Endothelial cell (in vitro differentiated cells): ENCODE data around the gene CD58. TPM values are rescaled to one million over a fixed set of nuclear protein-coding genes. Genes with fewer than 3 reads are reported as not detected.

Source experiments
- DNase-seq: peaks from one replicate; pipeline ENCODE4 v3.0.0; 2021; ENCODE audit warnings: low spot score
- H3K27ac Mint-ChIP-seq: one replicate; pipeline ENCODE4 v1.8.0; 2021; ENCODE audit warnings: mixed read lengths, inconsistent platforms; ENCODE audit not compliant: unreplicated experiment
- H3K27me3 Mint-ChIP-seq: one replicate; pipeline ENCODE4 v1.8.0; 2021; ENCODE audit warnings: mild to moderate bottlenecking, moderate library complexity, mixed read lengths, inconsistent platforms; ENCODE audit not compliant: unreplicated experiment
- H3K36me3 Mint-ChIP-seq: one replicate; pipeline ENCODE4 v1.8.0; 2021; ENCODE audit warnings: mild to moderate bottlenecking, low read depth, mixed read lengths, inconsistent platforms; ENCODE audit not compliant: unreplicated experiment
- H3K4me1 Mint-ChIP-seq: one replicate; pipeline ENCODE4 v1.8.0; 2021; ENCODE audit warnings: mild to moderate bottlenecking, mixed read lengths, inconsistent platforms; ENCODE audit not compliant: unreplicated experiment
- H3K4me3 Mint-ChIP-seq: one replicate; pipeline ENCODE4 v1.8.0; 2021; ENCODE audit warnings: mild to moderate bottlenecking, mixed read lengths, inconsistent platforms; ENCODE audit not compliant: unreplicated experiment
- H3K9me3 Mint-ChIP-seq: one replicate; pipeline ENCODE4 v1.8.0; 2021; ENCODE audit warnings: mixed read lengths, inconsistent platforms; ENCODE audit not compliant: unreplicated experiment
- CTCF ChIP-seq: fragments of 200-600 bp; sonication (generic); IDR thresholded peaks from one replicate; pipeline ENCODE4 v1.5.0; 2021; ENCODE audit warnings: antibody characterized with exemption; ENCODE audit not compliant: unreplicated experiment
- total RNA-seq: library from RNA; stranded (reverse); fragmentation: NEBNext Ultra II Directional; extraction: Animal tissue kit (Norgen Biotek cat#: 25700); gene quantifications from one replicate; pipeline ENCODE4 v1.2.1, GENCODE V29; 2021; ENCODE audit not compliant: unreplicated experiment

The CD58 gene
- total RNA-seq, 1 donor from 2014 or later = 9.0 TPM

- peaks cover 10% of the 10 kb centered on the region for H3K36me3 Mint-ChIP-seq
- H3K27ac Mint-ChIP-seq = no peak overlapping the region
- H3K4me1 Mint-ChIP-seq = peaks cover 6% of the 10 kb centered on the region
- no peak overlapping the region for H3K4me3 Mint-ChIP-seq
- H3K9me3 Mint-ChIP-seq = peaks cover 4% of the 10 kb centered on the region
- DNase-seq = no peak
- H3K27me3 Mint-ChIP-seq = peaks cover 3% of the 10 kb centered on the region
- TF ChIP-seq CTCF = no peak
Observed at GRCh38 chr1:116510361-116510760, 60.5 kb downstream of the CD58 start.

- DNase-seq = no peak
Observed at GRCh38 chr1:116508984-116509980, 61.5 kb downstream of the CD58 start.

GRCh38 chr1:116508085-116508983 is 62.5 kb downstream of the CD58 start:
- no peak for DNase-seq
- Mint-ChIP-seq H3K27ac (no peak overlapping the region), H3K9me3 (peaks cover 4% of the 10 kb centered on the region), H3K4me1 (peaks cover 4% of the 10 kb centered on the region), H3K27me3 (peaks cover 3% of the 10 kb centered on the region), H3K4me3 (no peak overlapping the region), H3K36me3 (peaks cover 10% of the 10 kb centered on the region)
- TF ChIP-seq CTCF = no peak

More at GRCh38 chr1:116508984-116509980, 61.5 kb downstream of the CD58 start:
- Mint-ChIP-seq H3K4me3 (no peak overlapping the region), H3K9me3 (peaks cover 4% of the 10 kb centered on the region), H3K36me3 (peaks cover 10% of the 10 kb centered on the region), H3K4me1 (peaks cover 4% of the 10 kb centered on the region), H3K27ac (no peak overlapping the region), H3K27me3 (peaks cover 3% of the 10 kb centered on the region)
- TF ChIP-seq CTCF = no peak

GRCh38 chr1:116507631-116508030 is 63.2 kb downstream of the CD58 start:
- no peaks in the 10 kb centered on the region for H3K27me3 Mint-ChIP-seq
- peaks cover 4% of the 10 kb centered on the region for H3K9me3 Mint-ChIP-seq
- TF ChIP-seq CTCF = no peak
- peaks cover 4% of the 10 kb centered on the region for H3K4me1 Mint-ChIP-seq
- DNase-seq = no peak
- H3K27ac Mint-ChIP-seq = no peak overlapping the region
- peaks cover 10% of the 10 kb centered on the region for H3K36me3 Mint-ChIP-seq
- H3K4me3 Mint-ChIP-seq = no peak overlapping the region
